NOMO-1 (cell line): ENCODE data around the gene CCDC9B.
A peak's percentile ranks its signal among the peaks of the same experiment; 100 is the strongest.

Source experiments
- DNase-seq, 2 experiments: peaks; one replicate each; lab custom pipeline; 2025; ENCODE audit not compliant: unreplicated experiment in 2 of 2; lab: John Stamatoyannopoulos, UW

Gene CCDC9B

GRCh38 chr15:40331637-40332036, 9.1 kb downstream of the CCDC9B start:
- DNase-seq: no peak

DNA sequence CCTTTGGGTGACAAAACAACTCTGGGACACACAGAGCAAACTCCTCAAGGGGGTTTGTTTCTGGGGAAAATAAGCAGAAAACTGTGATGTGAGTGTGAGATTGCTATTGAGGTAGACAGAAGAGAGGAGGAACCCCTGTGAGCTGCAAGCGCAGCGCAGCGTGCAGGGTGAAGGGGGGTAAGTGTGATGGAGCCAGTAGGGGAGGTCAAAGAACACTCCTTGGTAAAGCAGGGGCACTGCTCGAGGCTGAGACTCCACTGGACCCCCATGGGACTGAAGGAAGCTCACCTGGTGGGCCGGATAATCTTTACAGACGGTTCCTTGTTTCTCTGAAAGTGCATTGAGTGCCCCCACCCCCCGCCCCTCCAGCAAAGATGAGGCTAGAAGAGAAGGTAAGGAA, 9.7 kb downstream of the CCDC9B start:
- no peak for DNase-seq

DNA sequence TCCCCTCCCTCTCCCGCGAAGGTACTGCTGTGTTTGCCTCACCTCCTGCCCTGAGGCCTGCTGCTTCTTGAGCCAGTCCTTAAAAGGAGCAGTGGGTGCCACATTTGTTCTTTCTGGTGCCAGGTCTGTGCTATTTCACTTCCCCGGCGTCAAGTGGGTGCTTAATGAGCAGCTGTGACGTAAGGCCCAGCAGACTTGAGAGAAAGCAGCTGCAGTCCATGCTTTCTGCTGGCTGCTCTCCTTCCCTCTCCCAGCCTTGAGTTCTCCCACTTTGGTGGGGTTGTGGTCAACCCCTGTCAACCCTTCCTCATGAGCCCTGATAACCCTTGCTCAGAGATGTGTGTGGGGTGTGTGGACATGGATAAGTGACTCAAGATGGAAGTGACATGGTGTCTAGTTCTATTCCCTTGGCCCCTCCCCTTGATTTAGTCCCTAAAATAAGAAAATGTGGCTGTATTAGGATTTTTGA, 10.3 kb downstream of the CCDC9B start:
- DNase-seq: no peak

DNA sequence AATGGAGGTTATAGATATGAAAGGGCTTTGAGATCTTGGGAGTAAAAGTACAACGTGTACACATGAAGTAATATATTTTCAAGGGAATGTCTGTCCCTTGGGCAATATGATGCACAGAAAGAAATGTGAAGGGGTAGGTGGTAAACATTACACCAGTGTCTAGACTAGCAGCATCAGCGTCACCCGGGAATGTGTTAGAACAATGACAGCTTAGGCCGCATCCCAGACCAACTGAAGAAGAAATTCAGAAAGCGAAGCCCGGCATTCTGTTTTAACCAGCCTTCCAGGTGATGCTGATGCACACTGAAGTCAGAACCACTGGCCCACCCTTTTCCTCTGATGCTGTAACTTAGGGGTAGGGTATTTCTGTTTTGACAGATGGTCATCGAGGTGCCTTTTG, 10.9 kb downstream of the CCDC9B start:
- no peak for DNase-seq

DNA sequence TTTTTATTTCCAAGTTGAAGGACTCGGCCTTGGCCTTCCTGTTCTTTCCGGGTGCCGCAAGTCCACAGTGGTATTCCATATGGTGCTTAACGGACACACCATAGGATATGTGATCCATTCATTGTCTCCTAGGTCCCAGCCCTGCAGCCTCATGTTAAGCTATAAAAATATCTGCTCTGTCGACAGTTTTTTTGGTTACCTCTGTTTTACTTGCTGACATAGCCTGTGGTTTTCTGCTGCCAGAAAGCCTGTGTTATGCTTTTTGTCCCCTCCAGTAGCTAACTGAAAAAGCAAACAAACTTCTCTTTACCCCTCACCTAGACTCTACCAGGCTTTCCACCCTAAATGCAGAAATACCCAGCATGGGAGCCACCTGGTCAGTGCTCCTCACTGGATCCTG, 12.0 kb downstream of the CCDC9B start:
- no peak for DNase-seq

GRCh38 chr15:40328176-40328575, 12.6 kb downstream of the CCDC9B start:
- no peak for DNase-seq

GRCh38 chr15:40327457-40327856, 13.3 kb downstream of the CCDC9B start:
- no peak for DNase-seq

GRCh38 chr15:40325700-40326099, 15.0 kb downstream of the CCDC9B start:
- DNase-seq: peak; percentile 23 to 34

DNA sequence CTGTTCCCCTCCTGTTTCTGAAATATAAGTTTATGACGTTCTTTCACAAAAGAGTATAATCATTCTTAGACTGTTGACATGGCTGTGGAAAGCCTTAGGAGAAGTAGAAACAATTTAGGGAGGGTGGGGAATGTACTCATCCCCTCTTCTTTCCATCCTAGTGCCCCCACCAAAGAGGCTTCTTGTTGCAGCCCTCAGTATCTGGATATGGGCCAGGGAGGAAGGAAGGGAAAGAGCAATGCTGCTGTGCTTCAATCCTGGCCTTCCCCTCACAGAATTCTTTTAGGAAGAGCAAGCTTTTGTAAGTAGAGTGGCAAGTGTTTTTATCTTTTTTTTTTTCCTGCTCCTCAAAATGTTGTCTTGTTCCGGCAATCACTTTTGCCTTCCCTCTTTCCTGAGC, 15.6 kb downstream of the CCDC9B start:
- peak in 1 of 2 experiments; percentile 2 for DNase-seq

- DNase-seq: no peak
Observed at GRCh38 chr15:40323953-40324937, 16.5 kb downstream of the CCDC9B start.

DNA sequence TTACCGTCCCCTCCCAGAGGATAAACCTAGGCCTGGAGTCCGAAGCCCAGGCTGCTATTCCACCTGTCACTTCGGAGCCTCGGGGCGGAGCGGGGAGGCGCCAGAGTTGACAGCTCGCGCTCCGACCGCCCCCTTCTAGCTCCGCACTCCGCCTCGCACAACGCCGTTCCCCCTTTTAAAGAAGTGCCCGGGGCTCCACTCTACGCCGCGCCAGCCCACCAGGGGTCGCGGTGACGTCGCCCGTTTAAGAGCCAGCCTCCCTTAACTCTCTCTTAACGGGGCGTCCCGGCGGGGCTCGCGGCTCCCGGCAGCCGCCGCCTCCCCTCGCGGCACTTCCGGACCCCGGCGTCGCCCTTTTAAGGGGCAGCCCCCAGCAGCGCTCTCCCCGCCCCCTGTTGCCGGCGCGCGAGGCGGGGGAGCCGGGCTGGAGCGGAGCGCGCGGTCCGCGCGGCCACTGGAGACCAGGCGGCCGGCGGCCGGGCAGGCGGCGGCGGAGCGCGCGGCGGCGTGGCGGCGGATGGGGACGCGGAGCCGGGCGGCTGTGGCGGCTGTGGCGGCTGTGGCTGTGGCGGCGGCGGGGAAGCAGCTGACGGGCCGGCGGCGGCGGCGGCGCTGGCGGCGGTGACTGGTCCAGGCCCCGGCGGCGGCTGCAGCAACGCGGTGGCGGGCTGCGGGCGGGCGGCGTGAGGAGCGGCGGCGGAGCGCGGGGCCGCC, 17.3 kb downstream of the CCDC9B start, which contains the start of gene INAFM2:
Gene INAFM2, plus strand, starts transcription at position 454 of the 714 bp plus-strand sequence. CDS start 364 bp downstream, outside the sequence.
- peak; percentile 96 to 98 for DNase-seq

GRCh38 chr15:40322531-40323238, 18.1 kb downstream of the CCDC9B start:
- DNase-seq: no peak

- peak; percentile 63 to 72 for DNase-seq
Observed at GRCh38 chr15:40320931-40321371, 19.8 kb downstream of the CCDC9B start.

DNA sequence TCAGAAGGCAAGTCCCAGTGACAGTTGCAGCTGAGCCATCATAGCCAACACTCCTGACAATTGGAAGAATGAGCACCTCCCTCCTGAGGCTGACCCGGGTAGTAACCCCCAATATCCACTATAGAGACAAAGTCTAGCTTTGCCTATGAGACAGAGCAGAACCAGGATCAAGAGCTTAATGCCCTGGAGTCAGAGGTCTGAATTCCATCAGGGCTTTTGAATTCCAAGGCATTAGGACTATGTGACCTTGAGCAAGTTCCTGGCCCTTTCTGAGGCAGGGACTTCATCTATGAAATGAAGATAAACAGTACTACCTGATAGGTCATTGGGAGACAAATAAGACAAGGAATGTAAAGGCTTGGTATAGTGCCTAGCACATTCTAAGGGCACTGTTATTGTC, 20.3 kb downstream of the CCDC9B start:
- no peak for DNase-seq

- DNase-seq: peak in 1 of 2 experiments; percentile 7
Observed at GRCh38 chr15:40317580-40317979, 23.2 kb downstream of the CCDC9B start.

DNA sequence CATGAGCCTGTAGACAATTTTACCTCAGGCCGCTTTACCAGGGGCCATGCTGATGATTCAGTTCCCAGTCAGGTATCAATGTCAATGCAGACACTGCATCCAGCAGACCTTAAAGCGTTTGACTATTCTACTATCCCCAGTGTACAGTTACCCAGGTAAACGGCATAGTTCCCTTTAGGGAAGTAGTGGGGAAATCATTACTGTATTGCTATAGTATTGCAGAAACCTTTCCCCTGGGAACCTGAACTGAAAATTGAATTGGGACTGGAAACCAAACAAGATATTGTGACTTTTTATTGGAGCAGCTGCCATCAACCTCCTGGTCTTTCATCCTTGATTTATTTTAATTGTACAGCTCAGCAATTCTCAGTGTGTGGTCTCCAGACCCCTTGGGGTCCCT, 23.8 kb downstream of the CCDC9B start:
- DNase-seq: peak in 1 of 2 experiments; percentile 12

GRCh38 chr15:40314723-40315276, 25.9 kb downstream of the CCDC9B start:
- no peak for DNase-seq

DNA sequence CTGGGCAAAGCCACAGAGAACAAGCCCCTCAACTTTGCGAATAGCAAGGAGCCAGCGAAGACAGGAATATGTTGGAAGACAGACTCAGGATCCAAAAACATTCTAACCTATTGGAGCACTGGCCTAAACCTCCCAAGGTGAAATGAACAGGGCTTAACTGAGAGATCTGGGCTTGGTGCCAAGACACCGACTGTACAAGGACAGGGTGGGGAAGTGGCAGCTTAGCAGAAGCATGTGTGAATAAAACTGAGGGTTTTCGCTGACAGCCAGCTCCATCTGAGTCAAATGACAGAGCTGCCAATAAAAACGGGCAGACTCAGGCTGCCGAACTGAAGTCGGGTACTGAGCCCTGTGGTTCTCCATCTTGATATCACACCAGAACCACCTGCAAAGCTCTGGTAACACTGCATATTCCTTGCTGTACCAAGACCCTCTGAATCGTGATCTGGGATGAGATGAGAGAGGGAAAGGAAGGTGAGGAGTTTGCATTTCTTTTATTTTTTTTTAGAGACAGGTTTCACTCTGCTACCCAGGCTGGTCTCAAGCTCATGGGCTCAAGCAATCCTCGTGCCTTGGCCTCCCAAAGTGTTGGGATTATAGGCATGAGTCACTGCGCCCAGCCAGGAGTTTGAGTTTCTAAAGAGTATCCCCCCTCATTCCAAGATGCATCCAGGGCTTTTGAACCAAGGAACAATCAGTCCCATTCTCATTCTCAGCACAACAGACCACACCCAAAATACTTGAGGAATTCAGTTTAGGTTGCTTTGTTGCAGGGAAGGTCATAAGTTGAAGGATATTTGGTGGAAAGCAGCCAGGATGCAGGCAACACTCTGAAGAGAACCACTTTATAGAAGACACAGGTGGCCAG, 27.0 kb downstream of the CCDC9B start:
- peak; percentile 24 to 56 for DNase-seq

DNA sequence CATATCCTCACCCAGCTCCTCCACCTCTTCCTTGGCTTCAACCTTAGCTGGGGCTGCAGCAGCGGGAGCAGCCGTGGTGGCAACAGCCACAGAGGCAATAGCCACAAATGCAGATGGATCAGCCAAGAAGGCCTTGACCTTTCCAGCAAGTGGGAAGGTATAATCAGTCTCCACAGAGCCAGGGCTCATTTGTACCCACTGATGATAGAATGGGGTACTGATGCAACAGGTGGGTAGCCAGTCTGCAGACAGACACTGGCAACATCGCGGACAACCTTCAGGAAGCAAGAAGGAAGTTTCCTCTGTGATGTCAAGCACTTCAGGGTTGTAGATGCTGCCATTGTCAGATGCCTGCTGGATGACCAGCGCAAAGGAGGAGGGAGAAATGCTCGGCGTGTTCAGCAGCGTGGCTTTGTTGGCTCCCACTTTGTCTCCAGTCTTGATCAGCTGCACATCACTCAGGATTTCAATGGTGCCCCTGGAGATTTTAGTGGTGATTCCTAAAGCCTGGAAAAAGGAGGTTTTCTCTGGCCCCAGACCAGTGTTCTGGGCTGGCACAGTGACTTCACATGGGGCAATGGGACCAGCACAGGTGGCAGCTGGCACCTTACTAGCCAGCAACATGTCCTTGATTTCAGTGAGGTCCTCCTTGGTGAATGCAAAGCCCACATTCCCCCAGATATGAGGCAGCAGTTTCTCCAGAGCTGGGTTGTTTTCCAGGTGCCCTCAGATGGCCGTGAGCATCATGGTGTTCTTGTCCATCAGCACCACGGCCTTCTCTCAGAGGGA, 28.2 kb downstream of the CCDC9B start:
- DNase-seq: no peak
